Inferior parietal cortex (tissue), 1 donor: ENCODE data around the gene ZNF117.
A peak's percentile ranks its signal among the peaks of the same experiment; 100 is the strongest.
"Not testable (repeated sequence)": the region's sequence is repeated elsewhere in the genome, so short reads cannot be mapped to it uniquely, and the experiment has no call there.

Experiments used
- DNase-seq: peaks from one replicate; pipeline ENCODE4 v3.0.0-alpha.2; 2016; ENCODE audit errors: extremely low spot score

The ZNF117 gene

DNA sequence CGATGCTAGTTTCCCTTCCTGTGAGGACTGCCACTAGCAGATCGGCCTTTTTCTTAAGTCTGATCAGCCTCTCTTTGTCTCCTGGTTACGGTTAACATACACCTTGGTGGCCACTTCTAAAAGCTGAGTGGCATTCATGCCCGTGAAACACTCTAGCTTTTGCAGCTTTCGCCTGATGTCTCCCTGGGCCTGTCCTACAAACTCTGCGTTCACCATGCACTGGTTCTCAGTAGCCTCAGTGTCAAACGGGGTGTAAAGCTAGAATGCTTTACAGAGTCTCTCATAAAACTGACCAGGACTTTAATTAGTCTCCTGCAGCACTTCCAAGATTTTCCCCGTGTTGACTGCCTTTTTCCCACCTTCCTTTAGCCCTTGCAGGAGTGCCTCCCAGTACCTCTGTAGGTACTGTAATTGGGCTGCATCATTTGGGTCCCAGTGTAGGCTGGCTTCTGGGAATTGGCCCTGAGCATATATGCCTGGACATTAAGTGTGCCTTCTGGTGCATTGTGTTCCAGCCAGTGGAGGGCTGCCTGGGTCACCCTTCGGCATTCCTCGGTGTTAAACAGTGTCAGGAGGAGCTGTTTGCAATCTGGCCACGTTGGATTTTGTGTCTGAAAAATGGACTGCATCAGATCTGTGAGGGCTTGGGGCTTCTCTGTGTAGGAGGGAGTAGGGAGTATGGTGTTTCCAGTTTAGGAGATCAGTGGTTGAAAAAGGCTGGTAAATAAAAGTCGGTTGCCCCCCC lies 6.5 kb upstream of the ZNF117 start:
- DNase-seq, result no peak

- DNase-seq, result no peak
Observed at GRCh38 chr7:64996305-64996704, 5.5 kb upstream of the ZNF117 start.

GRCh38 chr7:64993901-64994300 lies 3.1 kb upstream of the ZNF117 start:
- no peak for DNase-seq

DNA sequence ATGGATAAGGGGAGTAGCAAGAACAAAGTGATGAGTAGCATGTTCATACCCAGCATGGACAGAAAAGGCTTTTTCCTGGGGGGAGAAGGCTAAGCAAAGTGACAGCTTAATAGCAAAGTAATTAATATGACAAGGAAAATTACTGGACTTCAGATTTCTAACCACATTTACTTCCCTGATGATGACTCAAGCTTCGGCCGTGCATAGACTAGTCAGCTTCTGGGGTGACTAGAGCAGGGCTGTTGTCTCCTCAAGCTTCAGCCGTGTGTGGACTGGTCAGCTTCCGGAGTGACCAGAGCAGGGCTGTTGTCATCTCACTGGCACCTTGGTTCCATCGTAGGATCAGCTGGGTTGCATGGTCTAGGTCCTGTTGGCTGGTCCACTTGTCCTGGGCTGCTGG lies 2.1 kb upstream of the ZNF117 start:
- no peak for DNase-seq

GRCh38 chr7:64990216-64990615 lies 620 bp downstream of the ZNF117 start:
- DNase-seq, result no peak

DNA sequence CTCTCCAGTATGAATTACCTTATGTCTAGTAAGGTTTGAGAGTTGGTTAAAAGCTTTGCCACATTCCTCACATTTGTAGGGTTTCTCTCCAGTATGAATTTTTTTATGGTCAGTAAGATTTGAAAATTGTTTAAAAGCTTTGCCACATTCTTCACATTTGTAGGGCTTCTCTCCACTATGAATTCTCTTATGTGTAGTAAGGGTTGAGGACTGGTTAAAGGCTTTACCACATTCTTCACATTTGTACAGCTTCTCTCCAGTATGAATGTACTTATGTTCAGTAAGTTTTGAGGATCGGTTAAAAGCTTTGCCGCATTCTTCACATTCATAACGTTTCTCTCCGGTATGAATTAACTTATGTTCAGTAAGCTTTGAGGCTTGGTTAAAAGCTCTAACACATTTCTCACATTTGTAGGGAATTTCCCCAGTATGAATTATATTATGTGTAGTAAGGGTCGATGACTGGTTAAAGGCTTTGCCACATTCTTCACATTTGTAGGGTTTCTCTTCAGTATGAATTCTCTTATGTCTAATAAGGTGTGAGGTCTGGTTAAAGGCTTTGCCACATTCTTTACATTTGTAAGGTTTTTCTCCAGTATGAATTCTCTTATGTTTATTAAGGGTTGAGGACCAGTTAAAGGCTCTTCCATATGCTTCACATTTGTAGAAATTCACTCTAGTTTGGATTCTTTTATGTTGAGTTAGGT lies 12.2 kb downstream of the ZNF117 start:
- no peak for DNase-seq

- DNase-seq, result no peak
Observed at GRCh38 chr7:64965594-64965993, 25.2 kb downstream of the ZNF117 start.

- no peak for DNase-seq
Observed at GRCh38 chr7:64959072-64959747, 31.6 kb downstream of the ZNF117 start.

DNA sequence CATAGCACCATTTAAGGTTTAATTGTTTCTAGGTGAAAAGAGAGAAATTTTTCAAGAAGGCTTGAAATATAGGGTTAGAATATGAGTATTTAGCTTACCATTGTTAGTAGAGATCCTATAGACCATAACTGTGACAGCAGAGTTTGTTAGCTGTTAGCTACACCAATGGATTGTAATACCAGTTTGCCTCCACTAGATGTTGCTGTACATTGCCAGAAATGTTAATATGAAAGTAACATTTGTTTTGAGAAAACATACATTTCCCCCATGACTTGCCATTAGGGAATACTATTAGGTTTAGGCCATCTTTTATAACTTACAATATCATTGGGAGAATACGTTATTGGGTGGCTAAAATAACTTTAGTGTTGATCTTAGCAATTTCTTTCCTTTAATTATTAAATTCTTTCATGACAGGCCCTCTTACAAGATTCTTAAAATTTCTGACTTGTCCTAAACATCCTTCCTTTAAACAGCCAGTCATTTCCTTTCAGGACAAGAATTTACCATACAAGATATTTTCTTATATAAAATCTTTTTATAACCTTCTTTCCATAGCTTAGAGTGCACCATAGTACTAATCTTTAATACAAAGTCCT lies 39.5 kb downstream of the ZNF117 start:
- DNase-seq, result peak; percentile 82

- not testable (repeated sequence) for DNase-seq
Observed at GRCh38 chr7:64950673-64951072, 40.2 kb downstream of the ZNF117 start.

- DNase-seq, result not testable (repeated sequence)
Observed at GRCh38 chr7:64948774-64949173, 42.1 kb downstream of the ZNF117 start.

DNA sequence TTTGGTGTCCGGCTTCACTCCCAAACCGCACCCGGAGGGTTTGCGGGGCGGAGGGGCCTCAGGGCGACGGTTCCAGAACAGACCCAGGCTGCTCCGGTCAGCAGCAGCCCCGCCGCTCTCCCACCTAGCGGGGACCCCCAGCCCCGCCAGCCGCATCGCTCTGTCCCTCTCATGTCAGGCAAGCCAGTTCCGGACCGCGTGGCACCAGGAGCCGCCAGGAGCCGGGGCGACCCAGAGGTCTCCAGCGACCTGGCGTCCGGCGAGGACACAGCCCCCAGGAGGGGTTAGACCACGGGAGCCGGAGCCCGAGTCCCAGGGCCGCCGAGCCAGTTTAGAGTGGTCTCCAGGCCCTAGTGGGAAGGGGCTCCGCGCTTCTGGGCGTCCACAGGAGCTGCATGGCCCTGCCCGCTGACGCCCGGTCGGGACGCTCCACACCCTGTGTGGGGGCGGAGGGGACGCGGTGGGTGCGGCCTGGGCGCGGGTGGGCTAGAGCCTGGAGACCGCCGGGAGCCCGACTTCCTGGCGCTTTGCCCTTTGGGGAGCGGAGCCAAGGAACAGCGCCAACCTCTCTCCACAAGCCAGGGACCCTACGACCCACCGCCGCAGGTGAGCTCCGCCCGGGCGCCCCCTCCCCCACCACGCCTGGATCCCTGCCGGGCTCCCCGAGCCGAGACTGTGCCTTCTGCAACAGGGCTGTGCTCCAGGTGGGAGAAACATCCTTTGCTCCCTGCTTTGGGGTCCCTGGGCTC lies 43.4 kb downstream of the ZNF117 start:
- DNase-seq, result no peak

- no peak for DNase-seq
Observed at GRCh38 chr7:64946772-64947171, 44.1 kb downstream of the ZNF117 start.

GRCh38 chr7:64945503-64946175 lies 45.2 kb downstream of the ZNF117 start:
- DNase-seq, result no peak

DNA sequence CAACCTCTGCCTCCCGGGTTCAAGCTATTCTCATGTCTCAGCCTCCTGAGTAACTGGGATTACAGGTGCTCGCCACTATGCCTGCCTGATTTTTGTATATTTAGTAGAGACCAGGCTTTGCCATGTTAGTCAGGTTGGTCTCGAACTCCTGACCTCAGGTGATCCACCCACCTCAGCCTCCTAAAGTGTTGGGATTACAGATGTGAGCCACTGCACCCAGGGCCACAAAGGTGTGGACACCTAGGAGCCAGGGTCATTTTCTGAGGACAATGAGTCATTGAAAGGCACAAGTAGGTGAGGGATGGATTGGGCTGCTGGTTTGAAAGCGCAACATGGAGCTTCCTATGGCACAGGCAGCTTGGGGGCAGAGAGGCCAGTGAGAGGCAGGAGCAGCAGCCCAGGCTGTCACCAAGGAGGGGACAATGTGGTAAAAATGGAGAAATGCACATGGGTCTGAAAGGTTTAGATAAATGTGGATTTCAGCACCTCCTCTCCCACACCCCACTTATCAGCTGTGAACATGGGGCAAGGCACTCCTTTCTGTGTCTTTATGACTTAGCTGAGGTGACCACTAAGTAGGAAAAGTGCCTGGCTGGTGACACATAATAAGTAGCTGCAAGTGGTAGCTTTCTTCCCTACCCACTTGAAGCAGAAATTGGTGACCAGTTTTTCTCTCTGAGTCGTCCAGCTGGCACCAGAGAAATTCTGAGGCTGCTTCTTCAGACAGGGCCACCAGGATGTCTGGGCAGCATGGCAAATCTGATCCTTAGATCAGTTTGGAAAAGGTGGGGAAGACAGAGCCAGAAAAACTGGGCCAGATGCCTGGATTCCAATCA lies 46.0 kb downstream of the ZNF117 start:
- not testable (repeated sequence) for DNase-seq

DNA sequence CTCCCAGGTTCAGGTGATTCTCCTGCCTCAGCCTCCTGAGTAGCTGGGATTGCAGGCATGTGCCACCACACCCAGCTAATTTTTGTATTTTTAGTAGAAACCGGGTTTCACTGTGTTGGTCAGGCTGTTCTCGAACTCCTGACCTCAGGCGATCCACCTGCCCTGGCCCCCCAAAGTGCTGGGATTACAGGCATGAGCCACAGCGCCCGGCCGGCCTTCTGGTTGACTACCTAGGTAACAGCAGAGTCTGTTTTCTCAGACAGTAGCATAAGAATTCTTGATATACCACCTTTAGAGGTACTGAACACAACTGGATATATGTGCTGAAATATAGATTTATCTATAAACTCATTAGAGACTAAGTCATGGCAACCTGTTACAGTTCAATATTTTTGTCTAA lies 50.8 kb downstream of the ZNF117 start:
- DNase-seq, result not testable (repeated sequence)

GRCh38 chr7:64938540-64938939 lies 52.3 kb downstream of the ZNF117 start:
- DNase-seq, result no peak

- no peak for DNase-seq
Observed at GRCh38 chr7:64934478-64934877, 56.4 kb downstream of the ZNF117 start.

DNA sequence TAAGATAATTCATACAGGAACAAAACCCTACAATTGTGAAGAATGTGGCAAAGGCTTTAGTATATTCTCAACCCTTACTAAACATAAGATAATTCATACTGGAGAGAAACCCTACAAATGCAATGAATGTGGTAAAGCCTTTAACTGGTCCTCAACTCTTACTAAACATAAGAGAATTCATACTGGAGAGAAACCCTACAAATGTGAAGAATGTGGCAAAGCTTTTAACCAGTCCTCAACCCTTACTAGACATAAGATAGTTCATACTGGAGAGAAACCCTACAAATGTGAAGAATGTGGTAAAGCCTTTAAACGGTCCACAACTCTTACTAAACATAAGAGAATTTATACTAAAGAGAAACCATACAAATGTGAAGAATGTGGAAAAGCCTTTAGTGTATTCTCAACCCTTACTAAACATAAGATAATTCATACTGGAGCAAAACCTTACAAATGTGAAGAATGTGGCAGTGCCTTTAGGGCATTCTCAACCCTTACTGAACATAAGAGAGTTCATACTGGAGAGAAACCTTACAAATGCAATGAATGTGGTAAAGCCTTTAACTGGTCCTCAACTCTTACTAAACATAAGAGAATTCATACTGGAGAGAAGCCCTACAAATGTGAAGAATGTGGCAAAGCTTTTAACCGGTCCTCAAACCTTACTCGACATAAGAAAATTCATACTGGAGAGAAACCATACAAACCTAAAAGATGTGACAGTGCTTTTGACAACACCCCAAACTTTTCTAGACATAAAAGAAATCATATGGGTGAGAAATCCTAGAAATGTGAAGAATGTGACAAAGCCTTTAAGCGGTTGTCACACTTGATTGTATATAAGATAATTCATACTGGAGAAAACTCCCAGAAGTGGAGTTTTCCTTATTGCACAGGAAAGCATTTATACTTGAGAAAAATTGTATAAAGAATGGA lies 62.3 kb downstream of the ZNF117 start:
- DNase-seq, result not testable (repeated sequence)
